ENCODE results near the gene RALGPS2.

RALGPS2 gene

GRCh38 chr1:178684542-178685000 is 40.5 kb upstream of the RALGPS2 start:
- DNase-seq (ENCODE audit: low read depth) = no peak
- H3K4me3 ChIP-seq (ENCODE audit: low read depth, low read length) = no peak overlapping the region
- TF ChIP-seq MYC (IDR thresholded peaks at IDR 0.05; ENCODE audit: low read depth, low read length) = no peak
- TF ChIP-seq CTCF (IDR thresholded peaks at IDR 0.05; ENCODE audit: low read depth, low read length) = no peak
- no peak for TF ChIP-seq POLR2A (IDR thresholded peaks at IDR 0.05; ENCODE audit: extremely low read depth, insufficient read length)
- TF ChIP-seq MAX (IDR thresholded peaks at IDR 0.05; ENCODE audit: low read depth, low read length) = no peak

- TF ChIP-seq MAX (IDR thresholded peaks at IDR 0.05; ENCODE audit: low read depth, low read length) (no peak), POLR2A (IDR thresholded peaks at IDR 0.05; ENCODE audit: extremely low read depth, insufficient read length) (no peak), MYC (IDR thresholded peaks at IDR 0.05; ENCODE audit: low read depth, low read length) (no peak), CTCF (IDR thresholded peaks at IDR 0.05; ENCODE audit: low read depth, low read length) (no peak)
- no peak for DNase-seq (ENCODE audit: low read depth)
Measured at GRCh38 chr1:178686407-178686806, 38.6 kb upstream of the RALGPS2 start.

GRCh38 chr1:178688244-178688643 is 36.8 kb upstream of the RALGPS2 start:
- no peak overlapping the region for H3K4me3 ChIP-seq (ENCODE audit: low read depth, low read length)
- DNase-seq (ENCODE audit: low read depth) = no peak
- no peak for TF ChIP-seq MAX (IDR thresholded peaks at IDR 0.05; ENCODE audit: low read depth, low read length)
- no peak for TF ChIP-seq CTCF (IDR thresholded peaks at IDR 0.05; ENCODE audit: low read depth, low read length)
- no peak for TF ChIP-seq POLR2A (IDR thresholded peaks at IDR 0.05; ENCODE audit: extremely low read depth, insufficient read length)
- TF ChIP-seq MYC (IDR thresholded peaks at IDR 0.05; ENCODE audit: low read depth, low read length) = no peak

More at GRCh38 chr1:178686407-178686806, 38.6 kb upstream of the RALGPS2 start:
- H3K4me3 ChIP-seq (ENCODE audit: low read depth, low read length) = no peak overlapping the region

GRCh38 chr1:178689769-178690168 is 35.3 kb upstream of the RALGPS2 start:
- DNase-seq (ENCODE audit: low read depth) = no peak
- TF ChIP-seq CTCF (IDR thresholded peaks at IDR 0.05; ENCODE audit: low read depth, low read length) (no peak), MAX (IDR thresholded peaks at IDR 0.05; ENCODE audit: low read depth, low read length) (no peak), MYC (IDR thresholded peaks at IDR 0.05; ENCODE audit: low read depth, low read length) (no peak), POLR2A (IDR thresholded peaks at IDR 0.05; ENCODE audit: extremely low read depth, insufficient read length) (no peak)
- no peak overlapping the region for H3K4me3 ChIP-seq (ENCODE audit: low read depth, low read length)

- no peak overlapping the region for H3K4me3 ChIP-seq (ENCODE audit: low read depth, low read length)
- DNase-seq (ENCODE audit: low read depth) = no peak
- TF ChIP-seq POLR2A (IDR thresholded peaks at IDR 0.05; ENCODE audit: extremely low read depth, insufficient read length) = no peak
- no peak for TF ChIP-seq CTCF (IDR thresholded peaks at IDR 0.05; ENCODE audit: low read depth, low read length)
- no peak for TF ChIP-seq MAX (IDR thresholded peaks at IDR 0.05; ENCODE audit: low read depth, low read length)
- TF ChIP-seq MYC (IDR thresholded peaks at IDR 0.05; ENCODE audit: low read depth, low read length) = no peak
Measured at GRCh38 chr1:178690496-178690895, 34.5 kb upstream of the RALGPS2 start.

Measured in NB4 (cell line).